ENCODE data around the gene TOB1.

DNA sequence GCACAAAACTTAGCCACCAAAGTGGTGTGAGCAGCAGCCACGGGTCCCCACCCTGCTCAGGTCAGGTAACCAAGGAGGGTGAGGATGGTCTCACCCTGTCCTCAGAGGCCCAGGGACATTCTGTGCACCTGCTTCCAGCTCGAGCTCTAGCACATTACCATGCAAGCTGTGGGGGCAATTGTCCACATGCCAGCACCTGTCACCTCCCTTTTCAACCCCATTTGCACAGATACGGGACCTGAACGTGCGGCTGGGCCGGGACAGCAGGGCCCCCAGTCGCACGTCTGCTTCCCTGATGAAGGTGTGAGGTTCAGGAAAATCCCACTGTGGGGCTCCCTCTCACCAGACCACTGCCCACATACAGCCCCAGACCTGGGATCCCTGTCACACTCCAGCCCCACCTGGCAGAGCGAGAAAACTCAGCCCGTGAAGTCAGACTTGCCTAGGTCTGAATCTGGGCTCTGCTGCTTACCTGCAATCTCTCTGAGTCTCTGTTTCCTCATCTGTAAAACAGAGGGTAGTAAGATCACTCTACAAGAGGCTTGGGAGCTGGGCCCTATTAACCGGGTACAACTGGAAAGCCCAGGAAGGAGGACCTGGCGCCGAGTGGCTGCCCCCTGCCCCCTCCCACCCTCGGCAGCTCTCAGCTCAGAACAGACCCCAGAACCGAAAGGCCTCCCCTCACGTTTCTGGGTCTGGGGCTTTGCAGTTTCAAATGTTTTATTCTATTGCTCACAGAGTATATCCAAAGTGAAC lies 22.8 kb downstream of the TOB1 start:
- TF ChIP-seq CTCF (conservative IDR thresholded peaks at IDR 0.05; ENCODE audit: low read depth, low read length): no peak
- no peak for TF ChIP-seq EZH2 (IDR thresholded peaks at IDR 0.05; ENCODE audit: borderline replicate concordance, low read depth, low read length, poor library complexity, severe bottlenecking)

Measured in A673 (cell line).